HG03565 (cell line): ENCODE measurements around the gene MAT2A.
"Not testable (repeated sequence)": the region's sequence is repeated elsewhere in the genome, so short reads cannot be mapped to it uniquely, and the experiment has no call there.

ENCODE experiments used
- ATAC-seq: cut with Tn5 transposase; IDR thresholded peaks from one replicate; pipeline ENCODE4 v1.9.1; 2021; ENCODE audit warnings: mild to moderate bottlenecking, moderate library complexity; ENCODE audit not compliant: unreplicated experiment

Gene MAT2A

GRCh38 chr2:85523903-85524335 lies 15.0 kb upstream of the MAT2A start:
- no peak for ATAC-seq

GRCh38 chr2:85524336-85524908 lies 14.5 kb upstream of the MAT2A start:
- no peak for ATAC-seq

- no peak for ATAC-seq
Measured at GRCh38 chr2:85525029-85525428, 13.9 kb upstream of the MAT2A start.

GRCh38 chr2:85525567-85525966 lies 13.4 kb upstream of the MAT2A start:
- ATAC-seq = no peak

- ATAC-seq = no peak
Measured at GRCh38 chr2:85527787-85528186, 11.2 kb upstream of the MAT2A start.

GRCh38 chr2:85528355-85528754 lies 10.6 kb upstream of the MAT2A start:
- ATAC-seq = no peak

GRCh38 chr2:85529809-85530208 lies 9.2 kb upstream of the MAT2A start:
- no peak for ATAC-seq

GRCh38 chr2:85531589-85531988 lies 7.4 kb upstream of the MAT2A start:
- ATAC-seq = no peak

GRCh38 chr2:85534099-85534498 lies 4.9 kb upstream of the MAT2A start:
- no peak for ATAC-seq

GRCh38 chr2:85534881-85535280 lies 4.1 kb upstream of the MAT2A start:
- no peak for ATAC-seq

- no peak for ATAC-seq
Measured at GRCh38 chr2:85536479-85536878, 2.5 kb upstream of the MAT2A start.

GRCh38 chr2:85537600-85538506 lies 1.1 kb upstream of the MAT2A start:
- no peak for ATAC-seq

GRCh38 chr2:85539361-85540132 lies 579 bp downstream of the MAT2A start:
- peak; percentile 21 for ATAC-seq

- no peak for ATAC-seq
Measured at GRCh38 chr2:85540133-85540648, 1.2 kb downstream of the MAT2A start.

GRCh38 chr2:85541262-85541661 lies 2.3 kb downstream of the MAT2A start:
- ATAC-seq = no peak

GRCh38 chr2:85541753-85542457 lies 2.9 kb downstream of the MAT2A start:
- ATAC-seq = no peak

- ATAC-seq = no peak
Measured at GRCh38 chr2:85542777-85543176, 3.8 kb downstream of the MAT2A start.

- not testable (repeated sequence) for ATAC-seq
Measured at GRCh38 chr2:85544254-85544691, 5.3 kb downstream of the MAT2A start.

GRCh38 chr2:85544915-85545779 lies 6.2 kb downstream of the MAT2A start:
- not testable (repeated sequence) for ATAC-seq

- ATAC-seq = no peak
Measured at GRCh38 chr2:85545780-85546240, 6.8 kb downstream of the MAT2A start.
